ENCODE results near the gene NAPG.
"Not testable (repeated sequence)": the region's sequence is repeated elsewhere in the genome, so short reads cannot be mapped to it uniquely, and the experiment has no call there.

NAPG gene

GRCh38 chr18:10590412-10590811 is 64.6 kb downstream of the NAPG start:
- no peak for DNase-seq

- no peak for DNase-seq
Measured at GRCh38 chr18:10591896-10592295, 66.1 kb downstream of the NAPG start.

- not testable (repeated sequence) for DNase-seq
Measured at GRCh38 chr18:10593366-10594022, 67.7 kb downstream of the NAPG start.

GRCh38 chr18:10595917-10596316 is 70.1 kb downstream of the NAPG start:
- not testable (repeated sequence) for DNase-seq

- DNase-seq = not testable (repeated sequence)
Measured at GRCh38 chr18:10597695-10598094, 71.9 kb downstream of the NAPG start.

- not testable (repeated sequence) for DNase-seq
Measured at GRCh38 chr18:10600701-10601100, 74.9 kb downstream of the NAPG start.
